Ishikawa (cell line): ENCODE data around the gene SMO.

Experiments used
- CEBPB ChIP-seq: IDR thresholded peaks from 2 replicates; pipeline ENCODE4 v1.6.1; 2012
- CREB1 ChIP-seq: IDR thresholded peaks from 2 replicates; pipeline ENCODE4 v1.6.1; 2012; ENCODE audit warnings: low read depth
- EGR1 ChIP-seq: IDR thresholded peaks from 2 replicates; pipeline ENCODE4 v1.6.1; 2012
- EP300 ChIP-seq: IDR thresholded peaks from 2 replicates; pipeline ENCODE4 v1.6.1; 2012; ENCODE audit warnings: borderline replicate concordance
- FOXM1 ChIP-seq: IDR thresholded peaks from 2 replicates; pipeline ENCODE4 v1.6.1; 2012; ENCODE audit warnings: low read depth, borderline replicate concordance
- MAX ChIP-seq: IDR thresholded peaks from 2 replicates; pipeline ENCODE4 v1.6.1; 2012
- NFIC ChIP-seq: IDR thresholded peaks from 2 replicates; pipeline ENCODE4 v1.6.1; 2012
- RAD21 ChIP-seq: IDR thresholded peaks from 2 replicates; pipeline ENCODE4 v1.6.1; 2012; ENCODE audit warnings: low read depth
- TAF1 ChIP-seq: IDR thresholded peaks from 2 replicates; pipeline ENCODE4 v1.6.1; 2012; ENCODE audit warnings: low read depth, mild to moderate bottlenecking
- TCF12 ChIP-seq: IDR thresholded peaks from 2 replicates; pipeline ENCODE4 v1.6.1; 2012; ENCODE audit warnings: low read depth
- TEAD4 ChIP-seq: IDR thresholded peaks from 2 replicates; pipeline ENCODE4 v1.6.1; 2012
- YY1 ChIP-seq: IDR thresholded peaks from 2 replicates; pipeline ENCODE4 v1.6.1; 2012; ENCODE audit warnings: low read depth
- ZBTB7A ChIP-seq: IDR thresholded peaks from 2 replicates; pipeline ENCODE4 v1.6.1; 2012; ENCODE audit warnings: low read depth
- TF ChIP-seq, protein P1 (sequence below): IDR thresholded peaks from 2 replicates; pipeline ENCODE4 v1.6.1; 2012
- TF ChIP-seq, protein P2 (sequence below): IDR thresholded peaks from 2 replicates; pipeline ENCODE4 v1.6.1; 2012; ENCODE audit warnings: low read depth, mild to moderate bottlenecking

The SMO gene

DNA sequence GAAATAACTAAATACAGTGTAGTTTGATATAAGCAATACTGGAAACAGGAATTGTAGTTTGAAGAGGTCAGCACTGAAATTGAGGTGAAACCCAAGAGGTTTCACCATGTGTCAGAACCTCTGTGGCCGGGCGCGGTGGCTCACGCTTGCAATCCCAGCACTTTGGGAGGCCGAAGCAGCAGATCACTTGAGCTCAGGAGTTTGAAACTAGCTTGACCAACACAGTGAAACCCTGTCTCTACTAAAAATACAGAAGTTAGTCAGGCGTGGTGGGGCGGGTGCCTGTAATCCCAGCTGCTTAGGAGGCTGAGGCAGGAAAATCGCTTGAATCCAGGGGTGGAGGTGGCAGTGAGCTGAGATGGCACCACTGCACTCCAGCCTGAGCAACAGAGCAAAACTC, 50.1 kb downstream of the SMO start:
- TF ChIP-seq CREB1, result no peak
- TF ChIP-seq NFIC, result no peak
- TF ChIP-seq, protein P1, sequence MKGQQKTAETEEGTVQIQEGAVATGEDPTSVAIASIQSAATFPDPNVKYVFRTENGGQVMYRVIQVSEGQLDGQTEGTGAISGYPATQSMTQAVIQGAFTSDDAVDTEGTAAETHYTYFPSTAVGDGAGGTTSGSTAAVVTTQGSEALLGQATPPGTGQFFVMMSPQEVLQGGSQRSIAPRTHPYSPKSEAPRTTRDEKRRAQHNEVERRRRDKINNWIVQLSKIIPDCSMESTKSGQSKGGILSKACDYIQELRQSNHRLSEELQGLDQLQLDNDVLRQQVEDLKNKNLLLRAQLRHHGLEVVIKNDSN, result no peak
- TF ChIP-seq YY1, result no peak
- TF ChIP-seq, protein P2, sequence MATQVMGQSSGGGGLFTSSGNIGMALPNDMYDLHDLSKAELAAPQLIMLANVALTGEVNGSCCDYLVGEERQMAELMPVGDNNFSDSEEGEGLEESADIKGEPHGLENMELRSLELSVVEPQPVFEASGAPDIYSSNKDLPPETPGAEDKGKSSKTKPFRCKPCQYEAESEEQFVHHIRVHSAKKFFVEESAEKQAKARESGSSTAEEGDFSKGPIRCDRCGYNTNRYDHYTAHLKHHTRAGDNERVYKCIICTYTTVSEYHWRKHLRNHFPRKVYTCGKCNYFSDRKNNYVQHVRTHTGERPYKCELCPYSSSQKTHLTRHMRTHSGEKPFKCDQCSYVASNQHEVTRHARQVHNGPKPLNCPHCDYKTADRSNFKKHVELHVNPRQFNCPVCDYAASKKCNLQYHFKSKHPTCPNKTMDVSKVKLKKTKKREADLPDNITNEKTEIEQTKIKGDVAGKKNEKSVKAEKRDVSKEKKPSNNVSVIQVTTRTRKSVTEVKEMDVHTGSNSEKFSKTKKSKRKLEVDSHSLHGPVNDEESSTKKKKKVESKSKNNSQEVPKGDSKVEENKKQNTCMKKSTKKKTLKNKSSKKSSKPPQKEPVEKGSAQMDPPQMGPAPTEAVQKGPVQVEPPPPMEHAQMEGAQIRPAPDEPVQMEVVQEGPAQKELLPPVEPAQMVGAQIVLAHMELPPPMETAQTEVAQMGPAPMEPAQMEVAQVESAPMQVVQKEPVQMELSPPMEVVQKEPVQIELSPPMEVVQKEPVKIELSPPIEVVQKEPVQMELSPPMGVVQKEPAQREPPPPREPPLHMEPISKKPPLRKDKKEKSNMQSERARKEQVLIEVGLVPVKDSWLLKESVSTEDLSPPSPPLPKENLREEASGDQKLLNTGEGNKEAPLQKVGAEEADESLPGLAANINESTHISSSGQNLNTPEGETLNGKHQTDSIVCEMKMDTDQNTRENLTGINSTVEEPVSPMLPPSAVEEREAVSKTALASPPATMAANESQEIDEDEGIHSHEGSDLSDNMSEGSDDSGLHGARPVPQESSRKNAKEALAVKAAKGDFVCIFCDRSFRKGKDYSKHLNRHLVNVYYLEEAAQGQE, result no peak
- TF ChIP-seq TEAD4, result no peak
- no peak for TF ChIP-seq FOXM1
- TF ChIP-seq RAD21, result no peak
- no peak for TF ChIP-seq EGR1
- TF ChIP-seq EP300, result no peak
- no peak for TF ChIP-seq CEBPB
- no peak for TF ChIP-seq ZBTB7A
- TF ChIP-seq TAF1, result no peak
- TF ChIP-seq MAX, result no peak
- no peak for TF ChIP-seq TCF12

DNA sequence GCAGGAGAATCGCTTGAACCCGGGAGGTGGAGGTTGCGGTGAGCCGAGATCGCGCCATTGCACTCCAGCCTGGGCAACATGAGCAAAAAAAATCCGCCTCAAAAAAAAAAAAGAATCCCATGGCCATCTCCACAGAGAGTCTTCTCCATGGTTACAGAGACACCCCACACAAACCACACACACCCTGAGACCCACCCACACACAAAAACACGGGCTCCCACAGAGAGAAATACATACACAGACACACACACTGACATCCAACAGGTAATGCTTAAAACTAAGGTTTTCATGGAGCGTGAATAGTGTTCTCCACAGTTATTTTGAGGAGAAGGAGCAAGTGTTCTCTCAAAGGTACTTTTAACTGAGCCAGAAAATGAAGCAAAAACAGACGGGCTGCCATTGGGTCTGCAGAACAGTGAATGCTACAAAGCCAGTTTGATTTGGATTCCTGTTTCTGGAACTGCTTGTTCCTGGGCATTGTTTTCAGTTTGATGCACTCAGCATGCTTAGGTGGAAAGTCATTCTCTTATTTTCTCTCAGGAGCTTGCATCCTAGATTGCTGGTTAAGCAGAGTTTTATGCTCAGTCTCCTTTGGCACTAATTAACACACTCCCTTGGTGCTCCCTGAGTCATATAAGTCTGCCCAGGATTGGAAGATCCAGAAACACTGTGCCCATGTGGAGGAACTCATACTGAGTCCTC, 51.8 kb downstream of the SMO start:
- TF ChIP-seq MAX, result no peak

DNA sequence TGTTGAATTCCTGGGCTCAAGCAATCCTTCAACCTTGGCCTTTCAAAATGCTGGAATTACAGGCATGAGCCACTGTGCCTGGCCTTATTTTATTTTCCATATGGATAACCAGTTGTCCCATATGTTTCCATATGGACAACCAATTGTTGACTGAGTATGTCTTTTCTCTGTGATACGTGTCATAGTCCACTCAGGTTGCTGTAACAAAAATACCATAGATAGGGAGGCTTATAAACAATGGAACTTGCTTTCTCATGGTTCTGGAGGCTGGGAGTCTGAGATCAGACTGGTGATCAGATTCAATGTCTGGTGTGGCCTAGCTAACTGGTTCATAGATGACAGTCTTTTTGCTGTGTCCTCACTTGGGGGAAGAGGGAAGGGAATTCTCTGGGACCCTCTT, 55.8 kb downstream of the SMO start:
- TF ChIP-seq FOXM1 (no peak), CEBPB (no peak), TAF1 (no peak), MAX (no peak), ZBTB7A (no peak), TCF12 (no peak), RAD21 (no peak), YY1 (no peak), NFIC (no peak), CREB1 (no peak), EGR1 (no peak)
- TF ChIP-seq, protein P2, result no peak
- TF ChIP-seq, protein P1, result no peak

DNA sequence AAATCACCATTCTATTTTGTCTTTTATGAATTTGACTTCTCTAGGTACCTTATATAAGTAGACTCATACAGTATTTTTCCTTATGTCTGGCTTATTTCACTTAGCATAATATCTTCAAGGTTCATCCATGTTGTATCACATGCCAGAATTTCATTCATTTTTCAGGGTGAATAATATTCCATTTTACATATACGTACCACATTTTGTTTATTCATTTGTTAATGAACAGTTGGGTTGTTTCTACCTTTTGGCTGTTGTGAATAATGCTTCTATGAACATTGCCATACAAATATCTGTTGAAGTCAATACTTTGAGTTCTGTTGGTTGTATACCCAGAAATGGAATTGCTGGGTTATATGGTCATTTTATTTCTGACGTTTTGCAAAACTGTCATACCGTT, 57.1 kb downstream of the SMO start:
- TF ChIP-seq YY1 (no peak), TCF12 (no peak), CEBPB (no peak), TAF1 (no peak), TEAD4 (no peak), ZBTB7A (no peak), EP300 (no peak), MAX (no peak), FOXM1 (no peak), CREB1 (no peak), EGR1 (no peak), NFIC (no peak), RAD21 (no peak)
- TF ChIP-seq, protein P2, result no peak
- TF ChIP-seq, protein P1, result no peak
